IPS DF 4.7 (cell line): ENCODE results near the gene PAXIP1.
"Not testable (repeated sequence)": the region's sequence is repeated elsewhere in the genome, so short reads cannot be mapped to it uniquely, and the experiment has no call there.

Experiments used
- DNase-seq: peaks from one replicate; pipeline ENCODE4 v3.0.0-alpha.2; 2013; ENCODE audit warnings: low spot score; ENCODE audit errors: extremely low read depth

Gene PAXIP1

DNA sequence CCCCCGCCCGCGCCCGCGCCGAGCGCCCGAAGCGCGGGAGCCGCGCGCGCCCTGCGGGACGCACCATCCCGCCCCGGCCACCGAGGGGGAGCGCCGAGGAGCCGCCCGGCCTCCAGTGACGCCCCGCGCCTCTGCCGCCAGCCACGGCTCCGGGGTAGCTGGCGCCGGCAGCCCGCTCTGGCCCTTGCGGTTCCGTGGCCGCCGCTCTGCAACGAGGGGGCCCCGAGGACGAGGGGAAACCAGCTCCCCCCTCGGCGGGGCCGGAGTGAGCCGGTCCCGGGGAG, at the start of gene PAXIP1:
PAXIP1 (minus strand) TSS at position 33 of the 284 bp plus-strand sequence. CDS start 195 bp downstream, outside the sequence.
- no peak for DNase-seq

DNA sequence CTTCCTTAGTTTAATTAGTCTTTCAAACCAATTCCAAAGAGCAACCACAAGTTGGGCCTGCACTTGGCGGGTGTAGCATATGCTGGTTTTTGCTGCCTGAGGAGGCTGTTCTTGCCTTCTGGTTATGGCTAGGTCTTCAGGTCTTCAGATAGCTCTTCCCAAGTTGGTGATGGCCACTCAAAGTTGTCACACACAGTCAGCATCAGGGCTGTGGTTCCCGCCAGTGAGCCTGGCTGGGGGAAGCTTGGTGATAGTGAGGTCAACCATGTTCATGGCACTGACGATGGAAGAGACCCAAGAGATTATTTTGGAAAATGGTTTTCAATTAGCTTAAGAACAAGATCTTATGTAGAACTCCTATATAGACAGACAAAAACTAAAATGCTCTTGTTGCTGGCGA, 48.4 kb upstream of the PAXIP1 start:
- no peak for DNase-seq

- no peak for DNase-seq
Observed at GRCh38 chr7:155048006-155048405, 45.1 kb upstream of the PAXIP1 start.

DNA sequence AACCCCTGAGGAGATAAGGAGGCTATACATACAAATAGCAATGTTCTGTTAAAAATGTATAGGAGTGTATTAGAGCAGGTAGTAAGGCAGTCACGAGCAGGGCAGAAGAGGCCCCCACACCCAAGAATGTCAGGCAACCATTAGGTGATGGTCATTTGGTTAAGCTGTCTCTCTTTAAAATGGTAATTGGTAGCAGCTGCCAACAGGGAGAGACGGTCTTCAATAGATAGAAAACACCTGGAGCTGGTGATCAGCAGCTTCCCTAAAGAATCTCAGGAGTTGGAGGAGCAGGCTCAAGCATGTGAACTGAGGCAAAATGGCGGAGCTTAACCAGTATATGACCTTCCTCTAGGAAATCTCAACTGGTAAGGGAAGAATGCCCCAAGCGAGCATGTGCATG, 40.8 kb upstream of the PAXIP1 start:
- no peak for DNase-seq

DNA sequence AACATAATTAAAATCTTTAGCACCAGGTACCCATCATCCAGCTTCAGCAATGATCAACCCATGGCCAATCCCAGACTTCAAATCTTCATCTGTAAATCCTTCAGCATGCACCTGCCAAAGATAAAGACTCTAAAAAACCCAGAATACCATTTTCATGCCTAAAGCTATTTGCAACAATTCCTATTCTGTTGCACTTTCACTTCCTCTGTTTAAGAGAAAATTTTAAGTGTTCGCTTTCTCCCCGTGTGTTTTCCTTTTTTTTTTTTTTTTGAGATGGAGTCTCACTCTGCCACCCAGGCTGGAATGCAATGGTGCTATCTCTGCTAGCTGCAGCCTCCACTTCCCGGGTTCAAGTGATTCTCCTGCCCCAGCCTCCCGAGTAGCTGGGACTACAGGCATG, 35.4 kb upstream of the PAXIP1 start:
- no peak for DNase-seq

- not testable (repeated sequence) for DNase-seq
Observed at GRCh38 chr7:155034495-155034894, 31.6 kb upstream of the PAXIP1 start.

- no peak for DNase-seq
Observed at GRCh38 chr7:155032978-155033377, 30.1 kb upstream of the PAXIP1 start.

DNA sequence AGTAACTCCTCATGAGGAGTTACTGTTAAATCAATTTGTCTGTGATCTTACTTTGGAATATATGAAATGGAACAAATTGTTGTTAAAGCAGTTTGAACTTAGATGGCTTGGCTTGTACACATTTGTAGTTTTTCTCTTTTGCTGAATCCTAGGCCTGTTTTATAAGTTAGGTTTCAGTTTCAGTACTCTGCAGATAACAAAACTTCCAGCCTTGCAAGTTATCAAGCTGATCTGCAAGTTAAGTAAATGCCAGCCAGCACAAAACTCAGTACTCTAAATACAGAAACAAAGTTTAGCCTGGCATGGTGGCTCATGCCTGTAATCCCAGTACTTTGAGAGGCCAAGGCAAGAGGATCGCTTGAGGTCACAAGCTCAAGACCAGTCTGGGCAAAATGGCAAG, 25.0 kb upstream of the PAXIP1 start:
- DNase-seq: no peak

- DNase-seq: no peak
Observed at GRCh38 chr7:155021699-155022145, 18.8 kb upstream of the PAXIP1 start.

DNA sequence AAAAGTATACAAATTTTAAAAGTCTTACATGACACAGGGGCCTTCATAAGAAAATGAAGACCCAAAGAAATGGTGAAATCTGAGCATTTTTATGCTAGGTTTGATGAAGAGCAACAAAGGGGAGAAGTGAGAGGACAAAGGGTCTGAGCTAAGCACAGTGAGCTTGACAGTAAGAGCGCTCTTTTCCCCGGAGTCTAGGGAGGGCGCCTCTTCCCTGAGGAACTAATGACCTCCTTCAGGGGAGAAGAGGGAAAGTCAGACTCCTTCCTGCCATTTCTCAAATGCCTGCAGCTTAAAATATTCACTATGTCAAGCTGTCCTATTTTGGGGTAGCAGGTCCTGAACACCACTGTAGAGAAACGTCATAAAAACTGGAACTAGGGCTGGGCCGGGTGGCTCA, 18.1 kb upstream of the PAXIP1 start:
- DNase-seq: no peak

- no peak for DNase-seq
Observed at GRCh38 chr7:155017834-155018233, 14.9 kb upstream of the PAXIP1 start.

DNA sequence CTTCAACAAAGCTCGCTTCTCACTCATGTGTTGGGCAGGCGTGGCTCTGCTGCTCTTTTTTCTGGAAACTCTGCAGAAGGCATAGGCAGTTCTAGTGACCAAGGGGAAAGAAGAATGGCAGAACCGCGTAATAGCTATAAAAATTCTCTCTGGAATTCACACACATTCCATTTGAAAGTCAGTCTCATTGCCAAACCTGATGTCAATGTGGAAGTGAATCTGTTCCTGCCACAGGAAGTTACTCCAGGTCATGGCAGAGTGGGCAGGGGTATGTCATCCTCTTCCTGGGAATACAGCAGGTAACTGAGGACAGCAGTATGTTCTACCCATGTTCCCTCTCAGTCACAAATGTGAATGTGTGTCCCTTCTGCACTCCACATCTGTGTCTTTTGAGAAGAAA, 8.2 kb upstream of the PAXIP1 start:
- no peak for DNase-seq

DNA sequence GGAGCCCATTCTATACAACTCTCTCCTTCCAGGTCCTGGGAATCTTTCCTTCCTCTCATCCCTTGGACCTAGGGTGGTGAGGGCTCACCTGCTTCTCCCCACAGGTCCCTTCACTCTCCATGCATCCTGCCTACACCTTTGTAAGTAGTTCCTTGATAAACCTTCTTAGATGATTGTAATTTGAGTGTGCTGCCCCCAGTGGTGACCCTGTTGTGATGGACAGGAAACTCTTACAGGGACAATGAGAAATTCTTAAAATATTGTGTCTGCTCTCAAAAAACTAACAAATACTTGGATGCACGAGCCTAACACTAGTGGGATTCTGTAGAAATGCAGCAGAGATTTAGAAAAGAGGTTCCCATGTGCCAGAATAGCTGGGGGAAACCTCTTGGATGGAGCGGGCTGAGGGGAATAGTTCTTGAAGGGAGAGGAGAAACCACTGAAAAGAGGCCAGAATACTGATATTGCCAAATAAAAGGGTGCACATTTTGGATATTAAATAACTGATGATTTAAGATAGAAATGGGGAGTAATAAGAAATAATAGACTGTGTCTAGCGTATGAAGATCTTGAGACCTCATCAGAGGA, 6.7 kb upstream of the PAXIP1 start:
- no peak for DNase-seq

- DNase-seq: no peak
Observed at GRCh38 chr7:155007947-155008346, 5.0 kb upstream of the PAXIP1 start.

DNA sequence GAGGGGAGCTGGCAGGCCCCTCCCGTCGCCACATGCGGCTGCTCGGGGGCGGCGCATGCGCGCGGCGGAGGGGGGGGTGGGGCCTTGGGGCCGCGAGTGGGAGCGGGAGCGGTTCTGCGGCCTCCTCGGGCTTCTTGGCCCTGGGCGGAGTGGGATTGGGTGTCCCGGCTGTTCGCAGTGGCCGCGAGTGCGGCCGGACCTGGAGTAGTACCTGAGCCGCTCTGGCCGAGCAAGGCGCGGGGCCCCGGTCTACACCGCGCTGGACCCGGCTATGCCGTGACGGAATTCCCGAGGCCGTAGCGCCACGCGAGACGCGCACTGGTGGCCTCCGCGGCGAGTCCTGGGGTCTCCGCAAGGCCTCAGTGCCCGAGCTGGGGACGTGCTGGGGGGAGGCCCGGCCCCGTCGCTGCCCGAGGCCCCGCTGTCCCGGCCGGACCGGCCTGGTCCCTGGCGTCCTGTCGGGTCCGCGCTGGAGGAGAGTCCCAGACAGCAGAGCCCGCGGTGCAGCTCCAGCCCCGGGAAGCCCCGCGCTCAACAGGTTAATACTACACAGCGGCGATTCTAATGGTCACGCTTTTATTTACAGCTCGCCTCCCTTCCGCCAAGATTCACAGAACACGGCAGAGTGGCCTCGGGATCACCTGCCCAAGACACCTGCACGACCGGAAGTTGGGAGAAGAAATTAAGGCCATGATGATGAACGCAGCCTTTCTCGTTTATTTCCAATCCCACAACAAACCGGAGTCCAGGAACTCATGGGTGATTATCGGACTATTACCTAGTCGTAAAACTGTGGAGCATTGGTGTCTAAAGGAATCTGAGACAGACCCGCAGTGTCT, 671 bp upstream of the PAXIP1 start:
- no peak for DNase-seq

DNA sequence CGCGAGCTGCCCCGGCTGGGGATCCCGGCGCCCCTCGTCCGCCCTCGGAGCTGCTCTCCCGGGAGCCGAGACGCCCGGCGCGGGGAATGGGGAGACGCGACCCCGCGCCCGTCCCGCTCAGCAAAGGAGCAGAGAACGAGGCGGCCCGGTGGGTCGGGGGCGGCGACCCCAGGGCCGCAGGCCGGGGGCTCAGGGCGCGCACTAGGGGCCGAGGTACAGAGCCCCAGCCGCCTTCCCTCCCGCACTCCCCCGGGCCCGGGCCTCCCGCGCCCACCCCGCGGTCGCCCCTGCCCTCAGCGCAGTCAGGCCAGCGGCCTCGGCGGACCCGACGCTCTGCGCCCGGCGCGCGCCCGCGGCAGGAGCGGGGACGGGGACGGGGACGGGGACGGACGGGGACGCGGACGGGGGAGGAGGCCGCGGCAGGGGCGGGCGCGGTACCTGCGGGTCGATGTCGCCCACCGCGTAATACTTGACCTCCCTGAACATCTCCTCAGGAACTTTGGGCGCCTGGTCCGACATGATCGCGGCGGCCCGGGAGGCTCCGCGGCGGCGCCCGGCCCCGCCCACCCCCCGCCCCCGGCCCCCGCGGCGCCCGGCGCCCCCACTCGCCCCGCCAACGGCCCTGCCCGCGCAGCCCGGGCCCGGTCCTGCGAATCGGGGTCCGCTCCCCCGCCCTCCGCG, 373 bp downstream of the PAXIP1 start:
- DNase-seq: no peak

GRCh38 chr7:155001756-155002410, 1.0 kb downstream of the PAXIP1 start:
- no peak for DNase-seq

DNA sequence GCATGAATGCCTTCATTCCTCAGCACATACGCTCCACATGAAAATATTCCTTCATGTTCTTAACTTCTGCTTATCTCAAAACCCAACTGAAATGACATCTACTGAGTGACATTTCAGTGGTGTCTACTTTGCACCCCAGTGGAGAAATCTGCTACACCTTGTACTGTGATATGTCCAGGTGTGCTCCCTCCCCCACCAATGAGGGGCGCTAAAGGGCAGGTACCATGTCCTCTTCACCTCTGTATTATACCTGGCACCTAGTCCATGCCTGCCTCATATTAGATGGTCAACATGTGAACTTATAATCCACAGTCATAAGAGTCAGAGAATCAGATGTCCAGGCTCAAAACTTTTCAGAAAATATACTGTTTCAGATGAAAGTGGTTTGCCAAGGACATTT, 2.1 kb downstream of the PAXIP1 start:
- no peak for DNase-seq

DNA sequence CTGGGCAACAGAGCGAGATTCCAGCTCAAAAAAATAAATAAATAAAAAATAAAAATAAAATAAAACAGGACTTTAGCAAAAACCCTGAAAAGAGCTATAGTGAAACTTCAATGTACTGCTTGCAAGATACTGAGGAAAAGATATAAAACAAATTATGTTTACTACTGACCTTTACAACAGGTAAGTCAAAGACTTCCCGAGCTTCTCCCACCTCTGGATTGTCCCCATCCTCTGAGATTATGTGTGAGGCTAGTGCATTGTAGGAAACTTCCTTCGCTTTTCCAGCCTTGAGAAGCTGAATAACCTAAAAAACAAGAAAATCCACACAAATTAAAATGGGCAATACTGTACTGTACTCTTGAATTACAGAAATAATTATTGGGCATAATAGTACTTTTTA, 4.4 kb downstream of the PAXIP1 start:
- no peak for DNase-seq

GRCh38 chr7:154997840-154998370, 5.0 kb downstream of the PAXIP1 start:
- no peak for DNase-seq

GRCh38 chr7:154996756-154997155, 6.2 kb downstream of the PAXIP1 start:
- no peak for DNase-seq

- DNase-seq: no peak
Observed at GRCh38 chr7:154996101-154996500, 6.8 kb downstream of the PAXIP1 start.
